ENCODE data around the gene MYOF.

Gene MYOF

GRCh38 chr10:93281367-93281720 is 200.8 kb downstream of the MYOF start:
- no peak for DNase-seq

- no peak for DNase-seq
Observed at GRCh38 chr10:93280699-93281366, 201.3 kb downstream of the MYOF start.

GRCh38 chr10:93280121-93280698 is 201.9 kb downstream of the MYOF start:
- DNase-seq = no peak

GRCh38 chr10:93277360-93277759 is 204.8 kb downstream of the MYOF start:
- no peak for DNase-seq

GRCh38 chr10:93274419-93274818 is 207.7 kb downstream of the MYOF start:
- no peak for DNase-seq

GRCh38 chr10:93272884-93273675 is 209.1 kb downstream of the MYOF start:
- no peak for DNase-seq

- DNase-seq = no peak
Observed at GRCh38 chr10:93271347-93271746, 210.8 kb downstream of the MYOF start.

GRCh38 chr10:93269281-93269680 is 212.9 kb downstream of the MYOF start:
- DNase-seq = no peak

- no peak for DNase-seq
Observed at GRCh38 chr10:93268021-93268420, 214.1 kb downstream of the MYOF start.

- DNase-seq = no peak
Observed at GRCh38 chr10:93267521-93267920, 214.6 kb downstream of the MYOF start.

GRCh38 chr10:93266858-93267257 is 215.3 kb downstream of the MYOF start:
- DNase-seq = no peak

- peak; percentile 7 for DNase-seq
Observed at GRCh38 chr10:93261961-93262610, 220.0 kb downstream of the MYOF start.

- no peak for DNase-seq
Observed at GRCh38 chr10:93261089-93261488, 221.0 kb downstream of the MYOF start.

GRCh38 chr10:93259126-93259525 is 223.0 kb downstream of the MYOF start:
- DNase-seq = no peak

All from fibroblast of skin of right biceps (primary cell).